ENCODE measurements around the gene ITGB3.
"Not testable (repeated sequence)": the region's sequence is repeated elsewhere in the genome, so short reads cannot be mapped to it uniquely, and the experiment has no call there.

Gene ITGB3

DNA sequence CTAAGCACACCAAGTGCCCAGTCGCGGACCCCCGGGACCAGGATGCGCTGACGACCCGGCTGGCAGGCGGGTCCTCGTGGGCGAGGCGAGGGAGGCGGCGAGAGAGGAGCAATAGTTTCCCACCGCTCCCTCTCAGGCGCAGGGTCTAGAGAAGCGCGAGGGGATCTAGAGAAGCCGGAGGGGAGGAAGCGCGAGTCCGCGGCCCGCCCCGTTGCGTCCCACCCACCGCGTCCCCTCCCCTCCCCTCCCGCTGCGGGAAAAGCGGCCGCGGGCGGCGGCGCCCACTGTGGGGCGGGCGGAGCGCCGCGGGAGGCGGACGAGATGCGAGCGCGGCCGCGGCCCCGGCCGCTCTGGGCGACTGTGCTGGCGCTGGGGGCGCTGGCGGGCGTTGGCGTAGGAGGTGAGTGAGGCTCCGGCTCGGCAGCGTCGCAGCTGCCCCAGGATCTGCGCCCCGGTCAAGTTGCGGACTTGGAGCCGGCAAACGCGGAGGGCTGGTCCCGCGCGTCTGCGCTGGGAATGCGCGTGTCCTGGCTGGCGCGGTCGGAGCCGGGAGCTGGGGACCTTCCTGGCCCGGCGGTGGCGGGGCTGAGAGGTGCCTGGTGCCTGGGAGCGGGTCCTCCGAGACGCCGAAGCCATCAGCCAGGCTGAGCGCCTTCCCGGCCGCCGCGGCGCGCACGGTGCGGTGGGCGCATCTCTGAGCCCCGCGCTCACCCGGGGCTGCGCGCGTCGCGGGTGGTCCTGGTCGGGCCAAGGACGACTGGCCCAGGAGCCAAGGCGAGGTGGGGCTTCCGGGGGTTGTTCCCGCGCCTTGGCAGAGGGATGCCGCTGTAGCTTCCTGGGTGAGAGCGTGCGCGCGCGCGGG, at the start of gene ITGB3:
Gene ITGB3 (plus strand): TSS at position 287 of the 862 bp plus-strand sequence. CDS start 35 bp downstream, at position 322.
- DNase-seq, result peak; percentile 53

DNA sequence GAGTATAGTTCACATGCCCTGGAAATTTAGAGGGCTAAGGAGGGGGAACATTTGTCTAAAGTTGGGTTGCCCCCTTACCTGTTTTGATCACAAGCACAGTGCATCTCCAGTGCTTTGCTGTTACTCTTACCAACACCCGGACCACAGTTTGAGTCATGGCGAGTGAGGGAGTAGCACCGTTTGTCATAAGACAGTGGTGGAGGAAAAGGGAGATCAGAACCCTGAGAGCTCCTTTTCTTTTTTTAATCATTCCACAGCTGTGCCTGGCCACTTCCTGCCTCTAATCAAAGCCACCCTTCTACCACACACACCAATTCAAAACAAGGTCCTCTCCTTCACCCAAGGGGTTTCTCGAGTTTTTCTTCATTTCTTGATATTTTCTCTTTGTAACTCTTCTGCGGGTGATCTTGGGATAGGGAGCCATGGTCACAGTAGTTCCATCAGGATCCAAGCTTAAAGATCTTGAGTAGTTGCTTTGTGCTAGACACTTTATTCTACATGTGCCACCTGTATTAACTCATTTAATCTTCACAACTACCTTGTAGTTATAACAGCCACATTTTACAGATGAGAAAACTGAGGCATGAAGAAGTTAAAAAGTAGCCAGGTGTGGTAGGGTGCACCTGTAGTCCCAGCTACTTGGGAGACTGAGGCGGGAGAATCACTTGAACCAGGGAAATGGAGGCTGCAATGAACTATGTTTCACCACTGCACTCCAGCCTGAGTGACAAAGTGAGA, 49.5 kb upstream of the ITGB3 start:
- DNase-seq, result no peak

DNA sequence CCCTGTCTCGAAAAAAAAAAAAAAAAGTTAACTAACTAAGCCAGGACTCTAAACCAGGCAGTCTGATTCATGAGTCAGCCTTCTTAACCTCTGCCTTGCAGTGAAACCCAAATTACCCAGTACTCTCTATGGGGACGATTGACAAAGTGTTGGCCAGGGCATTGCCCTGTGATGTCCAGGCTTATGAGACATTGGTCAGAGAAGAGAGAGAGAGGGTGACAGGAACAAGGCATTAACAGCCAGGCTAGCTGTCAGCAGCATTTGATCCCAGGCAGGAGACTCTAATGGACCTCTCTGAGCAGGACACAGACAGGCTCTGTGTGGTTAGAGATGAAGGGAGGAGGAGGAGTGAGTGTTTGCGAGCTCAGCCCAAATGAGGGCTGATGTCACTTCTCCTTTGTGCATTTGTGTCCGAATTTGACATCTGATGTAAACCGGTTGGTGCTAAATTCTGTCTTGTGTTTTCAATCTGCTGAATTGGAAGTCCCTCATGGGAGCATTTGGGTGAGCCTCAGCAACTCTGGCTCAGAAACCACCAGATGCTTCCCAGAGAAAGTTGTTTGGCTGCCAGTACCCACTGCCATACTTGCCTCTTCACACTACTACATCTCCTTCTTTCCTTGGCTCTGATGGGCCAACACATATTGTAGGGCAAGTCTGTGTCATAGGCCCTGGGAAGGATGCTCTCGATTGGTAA, 48.8 kb upstream of the ITGB3 start:
- peak; percentile 8 for DNase-seq

DNA sequence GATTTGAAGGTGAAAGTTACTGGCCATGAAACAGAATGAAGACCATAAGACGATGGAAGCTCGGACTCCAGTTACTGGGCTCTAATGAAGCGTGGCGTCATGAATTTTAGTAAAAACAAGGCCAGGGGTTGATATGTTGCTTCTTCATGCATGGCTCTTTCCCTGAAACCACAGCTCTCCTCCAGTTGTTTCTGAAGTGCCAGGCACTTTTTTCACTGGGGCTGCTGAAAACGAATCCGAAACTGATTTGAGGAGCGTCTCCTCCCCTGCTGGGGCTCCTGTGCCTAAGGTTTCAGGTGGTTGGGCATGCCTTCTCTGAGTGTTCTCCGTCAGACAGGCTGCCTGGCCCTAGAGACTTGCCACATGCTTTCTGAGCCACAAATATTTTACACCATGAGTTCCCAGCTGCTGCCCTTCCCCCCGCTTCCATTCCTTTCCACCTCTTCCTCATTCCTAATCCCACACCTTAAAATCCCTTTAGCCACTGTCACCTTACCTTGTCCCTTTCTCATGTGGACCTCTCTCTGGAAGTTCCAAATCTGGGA, 48.1 kb upstream of the ITGB3 start:
- DNase-seq, result no peak

DNA sequence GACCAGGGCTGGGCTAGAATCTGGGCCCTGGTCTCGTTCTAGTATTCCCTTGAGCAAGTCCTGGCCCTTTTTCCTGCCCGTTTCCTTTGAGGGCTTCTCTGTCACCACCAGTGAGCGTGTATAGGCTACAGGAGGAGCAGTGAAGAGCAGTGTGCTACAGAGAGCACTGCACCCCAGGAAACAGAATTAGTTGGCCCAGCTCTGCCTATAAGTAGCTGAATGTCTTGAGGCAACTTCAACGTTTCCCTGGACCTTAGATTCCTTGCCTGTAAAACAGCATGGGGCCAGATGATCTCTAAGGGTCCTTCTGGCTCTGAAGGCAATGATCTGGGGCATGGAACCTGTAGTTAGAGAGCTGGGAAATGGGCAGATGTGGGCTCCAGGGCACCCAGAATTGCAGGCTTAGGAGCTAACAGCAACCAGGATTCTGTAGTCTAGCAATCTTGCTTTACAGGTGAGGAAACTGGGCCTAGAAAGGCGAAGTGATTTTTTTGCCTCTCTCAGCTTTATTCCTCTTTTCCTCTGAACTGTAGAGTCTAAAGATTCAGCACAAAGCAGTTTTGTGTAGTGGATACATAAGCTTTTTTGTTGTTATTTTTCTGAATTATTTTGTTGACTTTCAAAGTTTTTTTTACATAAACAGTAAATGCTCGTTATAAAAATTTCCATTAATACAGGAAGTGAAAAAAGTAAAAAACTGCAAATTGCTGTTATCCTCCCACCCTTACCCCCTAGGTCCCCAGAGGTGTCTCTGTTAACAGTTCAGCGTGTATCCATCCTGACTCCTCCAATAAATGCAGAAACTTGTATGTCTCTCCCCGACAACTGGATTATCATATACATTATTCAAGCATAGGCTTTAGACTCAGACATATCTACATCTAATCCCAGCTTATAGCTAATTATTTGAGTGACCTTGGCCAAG, 46.2 kb upstream of the ITGB3 start:
- DNase-seq, result no peak

DNA sequence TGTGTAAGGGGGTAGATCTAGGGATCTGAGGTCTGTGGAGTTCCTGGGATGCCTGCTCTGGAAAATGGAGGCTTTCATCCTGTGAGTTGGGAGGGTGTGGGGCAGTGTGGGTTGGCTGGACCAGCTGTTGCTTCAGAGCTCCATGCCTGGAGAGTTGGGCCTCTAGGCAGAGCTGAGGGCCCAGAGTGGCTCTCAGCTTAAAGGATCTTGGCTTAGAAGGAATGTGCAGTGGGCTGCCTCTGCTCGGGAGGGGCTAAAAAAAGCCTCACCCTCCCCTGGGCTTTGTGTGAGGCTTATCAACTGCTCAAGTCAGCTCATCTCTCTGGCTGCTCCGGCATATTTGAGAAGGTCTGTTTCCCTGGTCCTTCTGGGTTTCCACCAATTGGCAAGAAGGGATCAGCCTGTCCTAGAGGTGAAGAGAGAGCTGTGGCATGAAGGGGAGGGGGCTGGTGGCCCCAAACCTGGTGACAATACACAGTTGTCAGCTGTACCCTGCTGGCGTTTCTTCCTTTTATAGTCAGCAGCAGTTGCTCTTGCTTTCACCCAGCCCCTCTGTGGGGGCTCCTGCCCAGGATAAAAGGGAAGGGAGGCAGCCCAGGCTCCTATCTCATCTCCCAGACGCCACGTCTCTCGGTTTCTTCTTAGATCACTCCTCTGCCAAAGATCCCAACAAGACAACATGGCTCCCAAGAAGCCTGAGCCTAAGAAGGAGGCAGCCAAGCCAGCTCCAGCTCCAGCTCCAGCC, 44.7 kb upstream of the ITGB3 start, which contains the start of gene MYL4:
Gene MYL4 (plus strand): TSS at position 605 of the 745 bp plus-strand sequence. CDS start 75 bp downstream, at position 680.
- no peak for DNase-seq

DNA sequence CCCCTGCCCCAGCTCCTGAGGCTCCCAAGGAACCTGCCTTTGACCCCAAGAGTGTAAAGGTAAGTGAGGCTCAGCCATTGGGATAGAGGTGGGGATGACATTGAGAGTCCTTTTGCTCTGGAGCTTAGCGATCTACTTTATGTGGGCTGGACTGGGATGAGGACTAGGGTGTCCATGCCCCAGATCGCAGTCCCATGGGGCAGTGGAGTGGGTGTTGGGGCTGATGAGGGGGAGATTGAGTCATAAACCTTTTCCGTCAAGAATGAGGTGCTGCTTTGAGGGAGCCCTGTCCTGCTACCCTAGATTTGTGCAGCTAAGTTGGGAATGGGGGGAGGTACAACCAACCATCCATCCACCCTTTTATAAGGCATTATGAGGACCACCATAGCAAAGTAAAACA, 44.1 kb upstream of the ITGB3 start:
- no peak for DNase-seq

DNA sequence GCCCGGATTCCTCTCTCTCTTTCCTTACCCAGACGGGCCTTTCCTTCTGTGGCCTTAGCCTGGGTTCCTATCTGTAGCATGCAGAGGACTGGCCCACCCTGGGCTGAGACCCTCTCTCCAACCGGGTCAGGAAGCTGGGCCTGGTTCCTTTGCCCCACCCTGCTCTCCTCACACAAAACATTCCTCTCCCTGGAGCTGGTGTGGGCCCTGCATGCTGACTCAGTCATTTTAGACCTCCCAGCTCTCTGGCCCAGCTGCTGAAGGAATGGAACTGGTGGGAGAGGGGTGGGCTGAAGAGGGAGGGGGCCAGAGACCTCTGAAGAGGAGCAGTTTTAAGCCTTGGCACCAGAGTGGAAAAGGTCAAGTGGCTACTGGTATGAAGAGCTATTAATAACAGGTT, 43.5 kb upstream of the ITGB3 start:
- no peak for DNase-seq

DNA sequence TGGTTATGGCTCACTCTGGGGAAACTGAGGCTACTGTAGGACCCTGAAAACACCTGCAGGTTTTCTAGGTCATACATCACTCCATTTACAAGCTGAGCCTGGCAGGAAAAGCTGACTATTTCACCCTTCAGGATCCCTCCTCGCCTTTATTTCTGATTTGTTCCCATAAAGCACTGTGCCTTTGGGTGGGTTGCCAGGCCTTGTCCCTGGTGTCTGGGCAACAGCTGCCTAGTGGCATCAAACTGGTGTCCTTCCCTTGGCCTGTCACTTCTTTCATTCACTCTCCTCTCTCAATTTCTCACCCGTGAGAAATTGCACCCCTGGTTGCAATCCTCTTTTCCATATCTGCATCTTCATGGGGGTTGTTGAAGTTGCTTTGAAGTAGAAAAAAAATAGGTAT, 42.8 kb upstream of the ITGB3 start:
- DNase-seq, result no peak

DNA sequence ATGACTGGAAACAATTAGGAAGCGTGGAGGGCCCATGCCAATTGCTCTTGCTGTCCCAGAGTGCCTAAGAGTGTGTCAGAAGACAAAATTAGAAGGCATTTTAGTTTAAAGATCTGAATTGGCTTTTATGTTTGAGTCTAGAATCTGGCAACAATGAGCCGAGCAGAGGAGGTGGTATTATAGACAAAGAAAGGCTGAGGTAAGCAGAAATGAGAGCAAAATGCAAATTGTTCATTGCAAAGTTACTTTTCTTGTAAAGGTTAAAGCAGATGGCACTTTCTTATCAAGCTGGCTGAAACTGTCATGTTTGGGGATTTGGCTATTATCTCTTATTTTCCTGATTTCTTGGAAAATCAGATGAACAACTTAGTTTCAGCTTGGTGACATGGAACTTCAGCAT, 41.2 kb upstream of the ITGB3 start:
- DNase-seq, result no peak

DNA sequence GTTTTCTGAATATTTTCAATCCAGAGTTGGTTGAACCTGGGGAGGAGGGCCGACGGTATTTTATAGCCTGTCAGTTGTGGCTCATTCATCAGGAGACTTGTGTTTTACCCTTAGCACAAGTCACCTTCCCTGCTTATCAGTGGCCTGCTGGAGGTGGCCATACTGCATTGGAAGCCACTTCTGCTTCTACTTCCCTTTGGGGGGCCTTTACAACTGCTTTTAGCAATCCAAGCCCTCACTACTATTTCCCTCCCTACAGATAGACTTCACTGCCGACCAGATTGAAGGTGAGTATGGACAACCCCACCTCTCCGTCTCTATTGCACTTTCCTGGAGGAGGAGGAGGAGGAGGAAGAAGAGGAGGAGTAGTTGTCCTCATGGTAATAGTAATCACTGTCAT, 40.1 kb upstream of the ITGB3 start:
- no peak for DNase-seq

DNA sequence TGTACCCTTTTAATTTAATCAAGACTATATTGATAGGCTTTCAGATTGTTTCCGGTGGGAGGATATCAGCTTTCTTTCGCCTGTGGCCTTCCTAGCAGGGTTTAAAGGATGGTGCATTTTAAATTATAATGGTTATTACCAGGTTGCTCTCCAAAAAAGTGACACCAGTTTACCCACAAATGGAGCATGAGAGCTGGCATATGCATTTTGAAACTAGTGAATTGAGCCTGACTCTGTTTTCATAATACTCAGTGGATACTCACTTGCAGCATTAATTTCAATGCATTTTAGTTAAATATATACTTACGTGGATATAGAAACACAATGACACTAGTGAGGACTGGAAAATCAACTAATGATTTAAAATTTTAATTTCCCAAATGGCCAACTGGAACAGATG, 38.7 kb upstream of the ITGB3 start:
- no peak for DNase-seq

DNA sequence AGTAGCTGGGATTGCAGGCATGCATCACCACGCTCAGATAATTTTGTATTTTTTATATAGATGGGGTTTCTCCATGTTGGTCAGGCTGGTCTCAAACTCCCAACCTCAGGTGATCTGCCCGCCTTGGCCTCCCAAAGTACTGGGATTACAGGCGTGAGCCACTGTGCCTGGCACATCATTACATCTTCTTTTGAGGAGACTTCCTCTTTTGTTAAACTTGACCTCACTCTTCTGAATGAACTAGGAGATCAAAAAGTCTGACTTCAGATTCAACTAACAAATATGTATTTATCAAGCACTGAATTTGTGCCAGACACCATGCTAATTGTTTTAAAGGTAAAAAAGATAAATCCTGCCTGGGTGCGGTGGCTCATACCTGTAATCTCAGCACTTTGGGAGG, 36.8 kb upstream of the ITGB3 start:
- DNase-seq, result not testable (repeated sequence)

DNA sequence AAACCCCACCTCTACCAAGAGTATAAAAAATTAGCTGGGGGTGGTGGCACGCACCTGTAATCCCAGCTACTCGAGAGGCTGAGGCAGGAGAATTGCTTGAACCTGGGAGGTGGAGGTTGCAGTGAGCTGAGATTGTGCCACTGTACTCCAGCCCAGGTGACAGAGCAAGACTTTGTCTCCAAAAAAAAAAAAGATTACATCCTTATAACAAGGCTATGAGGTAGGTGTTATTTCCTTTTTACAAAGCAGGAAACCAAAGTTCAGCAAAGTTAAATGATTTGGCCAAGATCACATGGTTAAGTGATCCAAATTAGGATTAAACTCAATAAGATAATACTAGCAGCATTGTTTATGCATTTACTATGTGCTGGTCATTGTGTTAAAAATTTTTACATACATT, 36.3 kb upstream of the ITGB3 start:
- not testable (repeated sequence) for DNase-seq

DNA sequence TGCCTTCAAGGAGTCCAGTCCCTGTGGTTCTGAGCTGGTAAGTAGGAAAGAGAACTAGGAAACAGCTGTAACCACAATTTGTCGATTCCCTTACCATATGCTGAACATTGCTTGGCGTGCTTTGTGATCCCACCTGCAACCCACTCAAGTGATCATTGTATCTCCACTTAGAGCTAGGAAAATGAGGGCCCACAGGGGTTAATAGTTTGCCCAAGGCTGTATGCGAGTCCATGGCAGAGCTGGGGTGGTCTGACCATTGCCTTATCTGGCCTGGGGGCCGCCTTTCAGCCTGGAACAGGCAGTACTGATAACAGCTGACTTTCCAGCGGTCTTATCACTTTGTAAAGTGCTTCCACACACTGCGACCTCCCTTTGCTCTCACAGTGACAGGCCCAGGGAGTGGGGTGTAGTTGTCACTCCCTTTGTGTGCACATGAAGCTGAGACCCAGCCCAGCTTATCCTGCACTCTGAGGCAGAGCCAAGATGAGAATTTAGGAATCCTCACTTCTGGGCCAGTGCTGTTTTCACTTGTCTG, 34.7 kb upstream of the ITGB3 start:
- no peak for DNase-seq

DNA sequence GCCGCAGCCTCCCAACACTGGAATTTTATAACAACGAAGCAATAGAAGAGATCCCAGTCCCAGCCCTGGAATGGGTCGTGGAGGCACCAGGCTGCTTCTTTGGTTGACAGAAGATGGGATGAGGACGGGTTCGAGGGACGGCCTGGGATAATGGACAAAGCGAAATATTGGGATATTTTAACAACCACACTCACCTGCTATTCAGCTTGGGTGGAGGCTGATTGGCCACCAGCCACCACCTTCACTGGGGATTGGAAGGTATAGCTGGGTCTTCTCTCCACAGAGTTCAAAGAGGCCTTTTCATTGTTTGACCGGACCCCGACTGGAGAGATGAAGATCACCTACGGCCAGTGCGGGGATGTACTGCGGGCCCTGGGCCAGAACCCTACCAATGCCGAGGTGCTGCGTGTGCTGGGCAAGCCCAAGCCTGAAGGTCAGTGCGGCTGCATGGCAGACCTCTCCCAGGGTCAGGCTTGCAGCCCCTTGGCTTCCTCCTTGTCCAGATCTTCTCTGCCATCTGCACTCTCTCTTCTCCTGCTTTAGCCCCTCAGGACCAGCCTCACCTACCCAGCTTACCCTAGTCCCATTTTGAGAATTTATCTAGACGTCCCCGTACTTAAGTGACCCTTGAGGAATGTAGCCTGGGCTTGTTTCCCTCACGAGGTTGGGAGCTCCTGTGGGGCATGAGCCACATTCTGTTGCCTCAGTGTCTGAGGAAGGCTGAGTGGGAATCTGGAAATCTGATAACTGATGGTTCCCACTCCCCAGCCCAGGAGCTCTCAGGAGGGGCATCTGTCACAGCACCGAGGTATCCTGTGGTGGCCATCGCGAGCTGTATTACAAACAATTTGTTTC, 33.8 kb upstream of the ITGB3 start:
- no peak for DNase-seq

DNA sequence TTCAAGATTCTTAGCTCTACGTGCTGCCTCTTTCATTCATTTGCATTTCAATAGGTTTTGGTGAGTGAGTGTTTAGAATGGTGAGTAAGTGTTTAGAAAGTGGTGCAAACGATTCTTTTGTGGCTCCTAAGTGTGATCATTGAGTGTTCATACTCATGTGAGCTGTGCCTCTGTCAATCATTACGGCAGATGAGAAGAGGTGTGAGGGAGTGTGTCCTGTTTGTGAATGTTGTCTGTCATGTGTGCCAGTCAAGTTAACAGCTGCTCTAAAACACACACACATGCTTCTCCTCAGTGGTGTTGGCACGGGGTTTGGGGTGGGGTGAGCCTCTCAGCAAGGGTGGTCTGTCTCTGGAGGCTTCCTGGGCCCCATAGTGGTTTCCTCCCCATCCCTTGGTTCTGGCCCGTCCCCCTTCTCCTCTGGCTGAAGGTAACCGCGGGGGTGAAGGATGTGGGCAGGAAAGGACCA, 33.1 kb upstream of the ITGB3 start:
- DNase-seq, result no peak

DNA sequence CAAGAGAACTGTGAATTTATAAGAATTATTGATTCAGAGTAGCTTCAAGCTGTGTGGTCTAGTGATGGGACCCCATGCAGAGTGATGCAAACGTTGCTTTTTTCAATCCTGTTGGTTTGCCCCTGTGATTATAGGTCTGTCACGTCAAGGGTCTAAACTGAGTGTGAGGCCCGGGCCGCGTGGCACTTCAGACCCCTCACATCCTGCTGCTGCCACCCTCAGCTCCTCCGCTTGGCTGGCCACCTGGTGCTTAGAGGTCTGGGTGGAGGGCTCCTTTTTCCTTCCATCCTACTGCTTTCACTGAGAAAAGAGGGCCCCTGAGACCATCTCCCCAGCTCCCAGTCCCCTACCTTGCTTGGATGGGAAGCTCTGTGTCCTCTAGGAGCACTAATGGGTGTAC, 32.5 kb upstream of the ITGB3 start:
- DNase-seq, result no peak

DNA sequence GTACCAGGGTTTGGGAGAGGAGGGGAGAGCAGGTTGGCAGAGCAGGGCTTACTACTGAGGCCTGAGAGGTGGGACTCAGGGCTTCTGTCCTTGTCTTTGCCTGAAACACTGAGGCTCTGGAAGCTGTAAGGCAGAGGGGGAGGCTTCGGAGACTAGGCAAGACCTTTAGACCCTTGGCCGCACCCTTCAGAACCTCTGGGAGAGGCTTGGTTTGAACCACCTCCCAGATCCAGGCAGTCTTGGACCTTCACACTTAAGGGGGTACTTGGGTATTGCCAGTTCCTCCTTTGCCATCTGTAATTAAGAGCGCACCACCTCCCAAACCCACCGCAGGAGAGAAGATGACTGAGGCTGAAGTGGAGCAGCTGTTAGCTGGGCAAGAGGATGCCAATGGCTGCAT, 31.6 kb upstream of the ITGB3 start:
- no peak for DNase-seq

DNA sequence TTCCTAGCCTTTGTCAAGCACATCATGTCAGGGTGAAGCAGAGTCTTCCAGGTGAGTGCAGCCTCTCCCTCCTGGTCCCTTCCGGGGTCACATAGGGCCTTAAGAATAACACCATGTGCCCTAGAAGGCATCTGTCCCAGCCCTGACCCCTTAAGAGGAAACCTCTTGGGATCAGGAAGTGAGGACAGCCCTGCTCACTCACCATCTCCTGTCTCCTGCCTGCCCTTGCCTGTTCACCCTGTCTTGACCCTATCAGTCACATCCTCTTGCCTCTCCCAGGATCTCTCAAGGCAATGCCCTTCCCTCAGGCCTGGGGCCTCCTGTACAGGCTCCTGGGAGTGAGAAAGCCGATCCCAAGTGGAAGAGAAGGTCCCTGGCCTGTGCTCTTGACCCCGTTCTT, 30.6 kb upstream of the ITGB3 start:
- DNase-seq, result no peak

Data from NCI-H1694 treated with DMSO at 0.1 percent for 48 hours (cell line).